ENCODE measurements around the gene SMCR8. TPM values are rescaled to one million over a fixed set of nuclear protein-coding genes. Genes with fewer than 3 reads are reported as not detected.

SMCR8 gene
- total and polyA plus RNA-seq, 2 of the 8 experiments (the other 6 are each of a cell fraction or from before 2014, with no cell fraction given), result 6.9 to 18.5 TPM

DNA sequence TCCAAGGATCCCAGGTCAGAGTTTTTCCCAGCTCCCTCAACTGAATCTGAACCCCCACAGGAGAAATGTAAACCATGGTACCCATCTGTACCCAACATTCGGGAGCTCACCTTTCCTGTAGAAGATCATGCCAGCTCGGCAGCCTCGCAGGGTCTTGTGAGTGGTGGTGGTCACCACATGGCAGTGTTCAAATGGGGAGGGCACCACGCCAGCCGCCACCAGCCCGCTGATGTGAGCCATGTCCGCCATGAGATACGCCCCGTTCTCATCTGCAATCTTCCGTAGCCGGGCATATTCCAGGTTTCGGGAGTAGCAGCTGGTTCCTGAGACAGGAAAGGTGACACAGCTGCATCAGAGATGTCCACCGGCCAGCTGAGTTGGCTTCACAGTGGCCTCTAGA, 24.8 kb downstream of the SMCR8 start:
- H3K79me1 ChIP-seq (ENCODE audit: low read depth, low read length), result no peaks in the 10 kb centered on the region
- CTCF ChIA-PET (ENCODE audit: partially characterized antibody), result interaction anchor here (0.5 to 1.1 kb wide), 4 partner anchors 19 to 92 kb away, joined by 3 to 4 read pairs (median 3); no protein-coding TSS in a partner anchor
- no peak overlapping the region for H2BK12ac ChIP-seq (ENCODE audit: low read depth, low read length)
- H3K36me3 ChIP-seq (ENCODE audit: control insufficient read depth in 2 of 4, insufficient read depth in 4 of 4, low read length in 3 of 4), result peaks cover 34 to 80% (median 62%) of the 10 kb centered on the region in 4 experiments
- no peak overlapping the region for H3K14ac ChIP-seq (ENCODE audit: insufficient read length)
- no peak overlapping the region for H4K8ac ChIP-seq (ENCODE audit: extremely low read depth, insufficient read depth, low read length)
- no peak overlapping the region for H3K23ac ChIP-seq (ENCODE audit: insufficient read length)
- H3K9me3 ChIP-seq (ENCODE audit: insufficient read depth in 2 of 2, low read depth in 1 of 2, low read length in 1 of 2), result peaks cover 0 to 13% of the 10 kb centered on the region in 2 experiments; a peak in 1 of 4 replicates
- no peak overlapping the region for H3K27ac ChIP-seq (ENCODE audit: low read depth, low read length)
- H3K27me3 ChIP-seq (replicated peaks in 1 of 4; ENCODE audit: control insufficient read depth in 3 of 4, extremely low read depth in 1 of 4, insufficient read depth in 3 of 4, low read length in 3 of 4), result no peaks in the 10 kb centered on the region
- no peak overlapping the region for H3K4me3 ChIP-seq (ENCODE audit: extremely low read depth in 1 of 4, insufficient read depth in 2 of 4, low read depth in 3 of 4, low read length in 4 of 4)
- H4K5ac ChIP-seq (ENCODE audit: insufficient read length, low read depth, low read length), result no peak overlapping the region
- no peak overlapping the region for H3K18ac ChIP-seq (ENCODE audit: extremely low read depth, low read length)
- no peak overlapping the region for H3K56ac ChIP-seq (replicated peaks; ENCODE audit: insufficient read length, low read depth, low read length)
- no peak for DNase-seq (ENCODE audit: low read depth in 1 of 2, low spot score in 2 of 2)
- H3K4ac ChIP-seq (replicated peaks; ENCODE audit: insufficient read length, low read depth, low read length), result no peak overlapping the region
- no peaks in the 10 kb centered on the region for H3K79me2 ChIP-seq (ENCODE audit: control insufficient read depth in 1 of 2, insufficient read depth in 2 of 2, low read length in 2 of 2)
- no peak overlapping the region for H3K9ac ChIP-seq (replicated peaks in 1 of 4; ENCODE audit: extremely low read depth in 1 of 4, low read depth in 3 of 4, low read length in 3 of 4)
- no peak overlapping the region for H2BK120ac ChIP-seq (replicated peaks; ENCODE audit: low read depth, low read length)
- no peak overlapping the region for H2AFZ ChIP-seq (ENCODE audit: low read length)
- no peaks in the 10 kb centered on the region for H3K23me2 ChIP-seq (ENCODE audit: low read depth, low read length)
- H2BK5ac ChIP-seq (ENCODE audit: low read depth, low read length), result no peak overlapping the region
- H4K91ac ChIP-seq (replicated peaks; ENCODE audit: insufficient read length, low read length), result no peak overlapping the region
- H2BK15ac ChIP-seq (ENCODE audit: low read length), result no peak overlapping the region
- no peak overlapping the region for H2AK5ac ChIP-seq (ENCODE audit: low read depth, low read length)
- H3K4me1 ChIP-seq (replicated peaks in 1 of 4; ENCODE audit: control insufficient read depth in 3 of 4, insufficient read depth in 4 of 4, low read length in 3 of 4), result no peaks in the 10 kb centered on the region
- no peak overlapping the region for H2BK20ac ChIP-seq (ENCODE audit: low read length)
- no peaks in the 10 kb centered on the region for H4K20me1 ChIP-seq (replicated peaks in 1 of 2; ENCODE audit: control insufficient read depth in 1 of 2, insufficient read depth in 2 of 2, low read length in 2 of 2)
- FAIRE-seq, result no peak
- POLR2A ChIA-PET (ENCODE audit: partially characterized antibody), result interaction anchor here (0.6 to 1.2 kb wide), 3 partner anchors 12 to 23 kb away, joined by 3 read pairs; partner anchors contain the start of gene SHMT1
- WGBS, 2 experiments (ENCODE audit: extremely low coverage in 1 of 2, insufficient coverage in 1 of 2, insufficient read length in 1 of 2, insufficient replicate concordance in 2 of 2, low coverage in 1 of 2, low lambda C conversion rate in 2 of 2, missing lambda C conversion rate in 1 of 2), result 94% methylated on average over 13 of the region's 13 CpGs; no CpG with 5 or more reads in 1 of the 2 experiments
- no peak overlapping the region for H3K4me2 ChIP-seq (ENCODE audit: insufficient read depth in 1 of 2, low read depth in 2 of 2, low read length in 2 of 2)
- TF ChIP-seq, protein P1, sequence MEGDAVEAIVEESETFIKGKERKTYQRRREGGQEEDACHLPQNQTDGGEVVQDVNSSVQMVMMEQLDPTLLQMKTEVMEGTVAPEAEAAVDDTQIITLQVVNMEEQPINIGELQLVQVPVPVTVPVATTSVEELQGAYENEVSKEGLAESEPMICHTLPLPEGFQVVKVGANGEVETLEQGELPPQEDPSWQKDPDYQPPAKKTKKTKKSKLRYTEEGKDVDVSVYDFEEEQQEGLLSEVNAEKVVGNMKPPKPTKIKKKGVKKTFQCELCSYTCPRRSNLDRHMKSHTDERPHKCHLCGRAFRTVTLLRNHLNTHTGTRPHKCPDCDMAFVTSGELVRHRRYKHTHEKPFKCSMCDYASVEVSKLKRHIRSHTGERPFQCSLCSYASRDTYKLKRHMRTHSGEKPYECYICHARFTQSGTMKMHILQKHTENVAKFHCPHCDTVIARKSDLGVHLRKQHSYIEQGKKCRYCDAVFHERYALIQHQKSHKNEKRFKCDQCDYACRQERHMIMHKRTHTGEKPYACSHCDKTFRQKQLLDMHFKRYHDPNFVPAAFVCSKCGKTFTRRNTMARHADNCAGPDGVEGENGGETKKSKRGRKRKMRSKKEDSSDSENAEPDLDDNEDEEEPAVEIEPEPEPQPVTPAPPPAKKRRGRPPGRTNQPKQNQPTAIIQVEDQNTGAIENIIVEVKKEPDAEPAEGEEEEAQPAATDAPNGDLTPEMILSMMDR (IDR thresholded peaks at IDR 0.05; ENCODE audit: control extremely low read depth in 1 of 3, insufficient read depth in 1 of 3, low read depth in 1 of 3, low read length in 3 of 3), result no peak
- TF ChIP-seq JUND (IDR thresholded peaks at IDR 0.05; ENCODE audit: low read length), result no peak
- no peak for TF ChIP-seq RAD21 (IDR thresholded peaks at IDR 0.05 in 1 of 2, conservative IDR thresholded peaks at IDR 0.05 in 1 of 2; ENCODE audit: low read depth in 2 of 2, low read length in 2 of 2)
- no peak for TF ChIP-seq NRF1 (IDR thresholded peaks at IDR 0.05; ENCODE audit: low read depth, low read length)
- TF ChIP-seq SP4 (IDR thresholded peaks at IDR 0.05; ENCODE audit: low read length), result no peak
- TF ChIP-seq POU5F1 (IDR thresholded peaks at IDR 0.05; ENCODE audit: low read depth, low read length), result no peak
- no peak for TF ChIP-seq TAF7 (optimal IDR thresholded peaks at IDR 0.05; ENCODE audit: borderline replicate concordance, low read depth, low read length)
- no peak for TF ChIP-seq SIX5 (IDR thresholded peaks at IDR 0.05; ENCODE audit: low read depth, low read length)
- no peak for TF ChIP-seq TAF1 (IDR thresholded peaks at IDR 0.05; ENCODE audit: low read depth, low read length)
- TF ChIP-seq NANOG (IDR thresholded peaks at IDR 0.05; ENCODE audit: insufficient read depth, low read depth, low read length, poor library complexity, severe bottlenecking), result no peak
- no peak for TF ChIP-seq MAFK (IDR thresholded peaks at IDR 0.05; ENCODE audit: low read depth, low read length)
- no peak for TF ChIP-seq CHD1 (IDR thresholded peaks at IDR 0.05; ENCODE audit: low read depth, low read length)
